Thyroid gland (tissue), 4 donors: ENCODE measurements around the gene SMIM35. TPM values are rescaled to one million over a fixed set of nuclear protein-coding genes. Genes with fewer than 3 reads are reported as not detected.

ENCODE experiments used
- DNase-seq, 2 donors: peaks; one replicate each; pipeline ENCODE4 v3.0.0-alpha.2; 2019
- H3K27ac ChIP-seq, 3 donors: fragments of 200-600 bp; sonication (generic); 1 replicate in 2 of 3; 2 replicates in 1 of 3; pipeline ENCODE4 v1.5.1; 2016 to 2019; ENCODE audit warnings: mild to moderate bottlenecking in 1 of 3, moderate library complexity in 1 of 3
- H3K27me3 ChIP-seq: fragments of 200-600 bp; sonication (generic); one replicate; pipeline ENCODE4 v1.5.1; 2019
- H3K36me3 ChIP-seq, 2 donors: fragments of 200-600 bp; sonication (generic); one replicate each; pipeline ENCODE4 v1.5.1; 2016 to 2019
- H3K4me1 ChIP-seq, 2 donors: fragments of 200-600 bp; sonication (generic); one replicate each; pipeline ENCODE4 v1.5.1; 2017 to 2019
- H3K4me3 ChIP-seq, 3 donors: fragments of 200-600 bp; sonication (generic); replicated peaks in 1 of 3; 1 replicate in 2 of 3; 2 replicates in 1 of 3; pipeline ENCODE4 v1.5.1; 2016; ENCODE audit warnings: mild to moderate bottlenecking in 1 of 3
- H3K9me3 ChIP-seq: fragments of 200-600 bp; sonication (generic); one replicate; pipeline ENCODE4 v1.5.1; 2017
- CTCF ChIP-seq, 6 experiments: fragments of 200-600 bp in 3 of 6; fragments of 450-650 bp in 3 of 6; sonication (generic) in 3 of 6; IDR thresholded peaks; one replicate each; pipeline ENCODE4 v1.5.1; 2016 to 2019; ENCODE audit warnings: antibody characterized with exemption in 6 of 6, mild to moderate bottlenecking in 2 of 6, inconsistent platforms in 1 of 6, moderate library complexity in 1 of 6
- POLR2A ChIP-seq, 2 donors: fragments of 450-650 bp; IDR thresholded peaks; one replicate each; pipeline ENCODE4 v1.6.1; 2017; ENCODE audit warnings: antibody characterized with exemption in 2 of 2, mild to moderate bottlenecking in 2 of 2, moderate library complexity in 1 of 2
- WGBS, 2 donors: methylation state at CpG; one replicate each; pipeline ENCODE4 v1.1.5; 2017; 5-methylcytosine and 5-hydroxymethylcytosine counted together
- intact Hi-C: fragments of 100-400 bp; cut with DNase I; formaldehyde crosslinking; loops from one replicate; pipeline ENCODE4 v1.15.1; 2023
- total RNA-seq, 4 donors: library from RNA; depleted of rRNA; stranded (reverse); fragments of >200 nt; gene quantifications; one replicate each; pipeline ENCODE4 v1.2.3, GENCODE V29; 2016

SMIM35 gene
- total RNA-seq, 4 donors from 2014 or later: not detected

- H3K4me3 ChIP-seq: no peak overlapping the region
- intact Hi-C loops: no loop called here
- 93 to 94% methylated on average over 6 of the region's 6 CpGs for WGBS, 2 donors
- TF ChIP-seq CTCF (IDR thresholded peaks at IDR 0.05) (no peak), POLR2A (IDR thresholded peaks at IDR 0.05) (no peak)
- no peaks in the 10 kb centered on the region for H3K9me3 ChIP-seq
- DNase-seq: no peak
- H3K36me3 ChIP-seq: no peaks in the 10 kb centered on the region
- no peaks in the 10 kb centered on the region for H3K4me1 ChIP-seq
- no peaks in the 10 kb centered on the region for H3K27me3 ChIP-seq
- H3K27ac ChIP-seq: no peak overlapping the region
Observed at GRCh38 chr11:118061586-118062125, 25.1 kb downstream of the SMIM35 start.

DNA sequence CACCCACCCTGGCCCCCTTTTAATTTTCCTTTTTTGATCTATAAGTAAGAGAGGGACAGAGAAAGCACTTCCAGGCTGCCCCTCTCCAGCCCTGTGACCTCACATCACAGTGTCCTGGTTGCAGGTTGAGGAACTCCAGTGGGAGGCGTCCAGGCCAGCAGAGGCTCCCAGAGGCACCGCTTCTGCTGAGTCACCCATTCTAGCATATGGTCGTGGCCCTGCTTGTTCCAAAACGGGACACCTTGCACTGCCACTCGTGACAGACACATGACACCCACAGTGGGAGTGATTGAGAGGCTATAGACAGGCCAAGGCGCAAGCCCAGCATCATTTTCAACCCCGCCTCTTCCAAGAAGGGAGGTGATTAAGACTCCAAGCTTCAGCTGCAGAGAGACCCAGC lies 25.9 kb downstream of the SMIM35 start:
- intact Hi-C loops: no loop called here
- Histone ChIP-seq H3K9me3 (no peaks in the 10 kb centered on the region), H3K4me1 (no peaks in the 10 kb centered on the region), H3K4me3 (no peak overlapping the region), H3K27ac (no peak overlapping the region), H3K36me3 (no peaks in the 10 kb centered on the region), H3K27me3 (no peaks in the 10 kb centered on the region)
- DNase-seq: no peak
- no peak for TF ChIP-seq CTCF (IDR thresholded peaks at IDR 0.05)
- TF ChIP-seq POLR2A (IDR thresholded peaks at IDR 0.05): no peak
- 61 to 73% methylated on average over 7 of the region's 7 CpGs for WGBS, 2 donors

- no peak overlapping the region for H3K27ac ChIP-seq
- intact Hi-C loops: no loop called here
- H3K9me3 ChIP-seq: no peaks in the 10 kb centered on the region
- TF ChIP-seq POLR2A (IDR thresholded peaks at IDR 0.05): no peak
- TF ChIP-seq CTCF (IDR thresholded peaks at IDR 0.05): no peak
- 88 to 93% methylated on average over 10 of the region's 10 CpGs for WGBS, 2 donors
- no peaks in the 10 kb centered on the region for H3K36me3 ChIP-seq
- H3K4me3 ChIP-seq: no peak overlapping the region
- no peak for DNase-seq
- no peaks in the 10 kb centered on the region for H3K27me3 ChIP-seq
- H3K4me1 ChIP-seq: no peaks in the 10 kb centered on the region
Observed at GRCh38 chr11:118060081-118060661, 26.6 kb downstream of the SMIM35 start.

DNA sequence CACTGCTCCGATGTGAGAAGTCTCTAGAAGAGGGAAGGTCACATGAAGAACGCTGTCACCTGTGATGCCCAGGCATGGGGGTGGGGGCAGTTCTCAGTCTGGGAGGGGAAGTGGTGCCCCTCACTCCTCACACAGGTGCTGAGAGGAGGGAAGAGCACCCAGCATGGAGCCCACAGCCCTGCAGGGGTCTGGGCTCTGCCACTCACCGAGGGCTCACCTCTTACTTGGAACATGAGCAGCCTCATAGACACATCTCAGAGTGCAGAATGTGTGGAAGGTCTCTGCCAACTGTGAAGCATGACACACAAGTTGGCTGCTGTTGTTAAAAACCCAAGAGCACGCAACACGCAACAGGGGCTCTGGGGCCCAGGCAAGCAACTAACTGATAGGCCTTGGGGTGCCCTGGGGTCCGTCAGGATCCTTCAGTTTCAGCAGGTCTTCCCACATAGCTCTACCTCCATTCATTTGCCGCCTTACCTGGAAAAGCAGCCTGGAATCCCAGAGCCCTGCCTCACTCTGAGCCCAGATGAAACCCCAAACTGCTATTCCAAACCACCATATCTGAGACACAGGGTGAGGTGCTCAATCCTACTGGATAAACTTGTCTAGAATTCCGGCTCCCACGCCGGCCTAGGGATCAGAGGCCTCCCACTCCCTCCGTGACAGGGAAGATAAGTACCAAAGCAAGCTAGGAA lies 27.4 kb downstream of the SMIM35 start:
- Histone ChIP-seq H3K27ac (no peak overlapping the region), H3K36me3 (no peaks in the 10 kb centered on the region), H3K4me3 (no peak overlapping the region), H3K27me3 (no peaks in the 10 kb centered on the region), H3K4me1 (no peaks in the 10 kb centered on the region), H3K9me3 (no peaks in the 10 kb centered on the region)
- WGBS, 2 donors: 94 to 95% methylated on average over 10 to 11 of the region's 11 CpGs
- no peak for DNase-seq
- intact Hi-C loops: no loop called here
- TF ChIP-seq POLR2A (IDR thresholded peaks at IDR 0.05) (no peak), CTCF (IDR thresholded peaks at IDR 0.05) (no peak)
